ENCODE results near the gene HAUS6. TPM values are rescaled to one million over a fixed set of nuclear protein-coding genes. Genes with fewer than 3 reads are reported as not detected.

HAUS6 gene
- total and polyA plus RNA-seq, 4 experiments from 2014 or later: 6.7 to 20.9 (median 13.5) TPM

DNA sequence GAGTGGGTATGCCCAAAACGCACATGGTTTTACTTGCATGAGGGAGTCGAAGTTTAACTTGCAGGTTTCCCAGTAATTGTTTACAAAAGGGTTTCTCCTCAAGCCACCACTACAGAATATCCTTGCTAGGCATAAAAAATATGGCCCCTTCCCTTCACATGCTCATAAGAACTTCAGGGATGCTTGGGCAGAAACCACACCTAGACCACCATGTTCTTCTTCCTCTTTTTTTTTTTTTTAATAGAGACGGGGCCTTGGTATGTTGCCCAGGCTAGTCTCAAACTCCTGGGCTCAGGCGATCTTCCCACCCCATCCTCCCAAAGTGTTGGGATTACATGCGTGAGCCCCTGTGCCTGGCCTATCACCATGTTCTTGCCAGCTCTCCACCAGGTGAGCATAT lies 43.2 kb upstream of the HAUS6 start:
- Histone ChIP-seq H3K27me3 (ENCODE audit: insufficient read depth, low read length) (no peaks in the 10 kb centered on the region), H3K36me3 (ENCODE audit: insufficient read depth, low read length) (no peaks in the 10 kb centered on the region), H3K4me1 (ENCODE audit: insufficient read depth, low read length) (no peaks in the 10 kb centered on the region), H3K4me3 (ENCODE audit: low read length in 2 of 2) (no peak overlapping the region), H3K9me3 (ENCODE audit: control insufficient read depth in 1 of 2, low read length in 2 of 2) (no peaks in the 10 kb centered on the region), H3K27ac (ENCODE audit: low read depth, low read length) (no peak overlapping the region)
- peaks cover 0 to 1% (median 0%) of the 10 kb centered on the region in 8 donors for H3K9me3 Mint-ChIP-seq
- intact Hi-C loops (cut with micrococcal nuclease): no loop called here
- ChIA-PET CTCF (ENCODE audit: partially characterized antibody) (no interaction called here), POLR2A (ENCODE audit: partially characterized antibody) (no interaction called here)
- DNase-seq: no peak
- H3K4me1 Mint-ChIP-seq: no peaks in the 10 kb centered on the region
- H3K36me3 Mint-ChIP-seq: no peaks in the 10 kb centered on the region
- no peak overlapping the region for H3K4me3 Mint-ChIP-seq
- no peaks in the 10 kb centered on the region for H3K27me3 Mint-ChIP-seq
- H3K27ac Mint-ChIP-seq: no peak overlapping the region

DNA sequence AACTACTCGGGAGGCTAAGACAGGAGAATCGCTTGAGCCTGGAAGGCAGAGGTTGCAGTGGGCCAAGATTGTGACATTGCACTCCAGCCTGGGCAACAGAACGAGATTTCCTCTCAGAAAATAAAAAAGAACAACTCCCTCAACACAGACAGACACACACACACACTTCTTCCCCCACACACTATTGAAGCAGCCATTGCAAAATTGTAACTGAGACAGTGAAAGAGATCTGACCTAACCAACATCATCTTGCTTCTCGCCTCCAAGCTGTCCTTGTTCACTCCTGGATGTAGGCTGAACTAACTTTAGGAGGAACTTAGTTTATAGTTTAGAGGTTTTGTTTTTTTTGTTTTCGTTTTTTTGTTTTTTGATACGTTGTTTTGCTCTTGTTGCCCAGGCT lies 37.6 kb upstream of the HAUS6 start:
- POLR2A ChIA-PET (ENCODE audit: partially characterized antibody): no interaction called here
- H3K27me3 Mint-ChIP-seq: no peaks in the 10 kb centered on the region
- H3K9me3 Mint-ChIP-seq: peaks cover 0 to 2% (median 0%) of the 10 kb centered on the region in 8 donors
- no peak overlapping the region for H3K4me3 Mint-ChIP-seq
- Histone ChIP-seq H3K4me1 (ENCODE audit: insufficient read depth, low read length) (no peaks in the 10 kb centered on the region), H3K27me3 (ENCODE audit: insufficient read depth, low read length) (no peaks in the 10 kb centered on the region), H3K9me3 (ENCODE audit: control insufficient read depth in 1 of 2, low read length in 2 of 2) (no peaks in the 10 kb centered on the region), H3K27ac (ENCODE audit: low read depth, low read length) (no peak overlapping the region), H3K36me3 (ENCODE audit: insufficient read depth, low read length) (no peaks in the 10 kb centered on the region), H3K4me3 (ENCODE audit: low read length in 2 of 2) (no peak overlapping the region)
- peaks cover 0 to 9% (median 2%) of the 10 kb centered on the region in 4 donors for H3K4me1 Mint-ChIP-seq
- H3K27ac Mint-ChIP-seq: no peak overlapping the region
- intact Hi-C loops (cut with micrococcal nuclease): no loop called here
- H3K36me3 Mint-ChIP-seq: no peaks in the 10 kb centered on the region
- CTCF ChIA-PET (ENCODE audit: partially characterized antibody): no interaction called here
- DNase-seq: no peak

DNA sequence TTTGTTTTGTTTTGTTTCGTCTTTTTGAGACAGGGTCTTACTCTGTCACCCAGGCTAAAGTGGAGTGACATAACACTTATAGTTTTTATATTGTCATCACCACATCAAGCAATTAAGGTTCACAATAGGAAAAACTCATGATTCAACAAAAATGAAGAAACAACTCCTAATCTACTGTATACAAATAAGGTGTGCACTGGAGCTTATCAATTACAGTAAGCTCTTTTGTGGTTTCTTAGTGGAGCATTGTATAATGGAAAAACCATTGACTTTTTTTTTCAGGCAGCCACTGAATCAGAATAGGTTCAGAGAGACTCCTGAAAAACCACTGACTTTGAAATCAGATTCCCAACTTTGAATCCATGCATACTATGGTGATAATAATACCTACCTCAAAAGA lies 35.4 kb upstream of the HAUS6 start:
- intact Hi-C loops (cut with micrococcal nuclease): no loop called here
- POLR2A ChIA-PET (ENCODE audit: partially characterized antibody): interaction anchor here (1.2 kb wide), 1 partner anchor 10 kb away, joined by 6 read pairs; no protein-coding TSS in a partner anchor
- H3K4me1 ChIP-seq (ENCODE audit: insufficient read depth, low read length): no peaks in the 10 kb centered on the region
- no peaks in the 10 kb centered on the region for H3K9me3 ChIP-seq (ENCODE audit: control insufficient read depth in 1 of 2, low read length in 2 of 2)
- H3K27me3 ChIP-seq (ENCODE audit: insufficient read depth, low read length): no peaks in the 10 kb centered on the region
- Mint-ChIP-seq H3K4me1 (peaks cover 0 to 9% (median 2%) of the 10 kb centered on the region in 4 donors), H3K4me3 (no peak overlapping the region), H3K27ac (no peak overlapping the region), H3K27me3 (no peaks in the 10 kb centered on the region), H3K9me3 (peaks cover 0 to 2% (median 0%) of the 10 kb centered on the region in 8 donors), H3K36me3 (no peaks in the 10 kb centered on the region)
- H3K36me3 ChIP-seq (ENCODE audit: insufficient read depth, low read length): no peaks in the 10 kb centered on the region
- no peak overlapping the region for H3K27ac ChIP-seq (ENCODE audit: low read depth, low read length)
- no peak for DNase-seq
- no peak overlapping the region for H3K4me3 ChIP-seq (ENCODE audit: low read length in 2 of 2)
- CTCF ChIA-PET (ENCODE audit: partially characterized antibody): interaction anchor here (0.7 to 1.4 kb wide), 3 partner anchors 9 to 1643 kb away, joined by 3 to 4 read pairs (median 3); no protein-coding TSS in a partner anchor

DNA sequence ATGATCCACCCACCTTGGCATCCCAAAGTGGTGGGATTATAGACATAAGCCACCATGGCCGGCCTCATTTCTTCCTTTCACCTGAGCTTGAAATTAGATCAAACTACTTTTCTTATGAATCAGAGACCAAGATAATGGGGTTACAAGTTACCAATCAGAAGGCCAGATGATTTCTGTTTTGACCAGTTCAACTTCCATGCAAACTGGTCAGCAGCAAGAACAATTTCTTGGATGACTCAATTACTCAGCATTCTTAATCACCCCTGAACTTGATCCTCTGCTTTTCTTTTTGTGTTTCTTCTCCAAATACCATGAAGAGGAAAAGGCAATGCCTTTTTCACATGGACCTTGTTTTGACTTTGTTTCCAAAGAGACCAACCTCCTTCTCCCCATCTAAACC lies 34.6 kb upstream of the HAUS6 start:
- H3K4me3 Mint-ChIP-seq: no peak overlapping the region
- DNase-seq: no peak
- Histone ChIP-seq H3K27me3 (ENCODE audit: insufficient read depth, low read length) (no peaks in the 10 kb centered on the region), H3K9me3 (ENCODE audit: control insufficient read depth in 1 of 2, low read length in 2 of 2) (no peaks in the 10 kb centered on the region), H3K36me3 (ENCODE audit: insufficient read depth, low read length) (no peaks in the 10 kb centered on the region), H3K4me3 (ENCODE audit: low read length in 2 of 2) (no peak overlapping the region), H3K4me1 (ENCODE audit: insufficient read depth, low read length) (no peaks in the 10 kb centered on the region), H3K27ac (ENCODE audit: low read depth, low read length) (no peak overlapping the region)
- no peaks in the 10 kb centered on the region for H3K36me3 Mint-ChIP-seq
- intact Hi-C loops (cut with micrococcal nuclease): no loop called here
- H3K9me3 Mint-ChIP-seq: peaks cover 0 to 2% (median 0%) of the 10 kb centered on the region in 8 donors
- peaks cover 0 to 9% (median 2%) of the 10 kb centered on the region in 4 donors for H3K4me1 Mint-ChIP-seq
- H3K27me3 Mint-ChIP-seq: no peaks in the 10 kb centered on the region
- no peak overlapping the region for H3K27ac Mint-ChIP-seq
- CTCF ChIA-PET (ENCODE audit: partially characterized antibody): interaction anchor here (1.1 to 1.6 kb wide), 4 partner anchors 10 to 51 kb away, joined by 3 to 4 read pairs (median 3); no protein-coding TSS in a partner anchor
- POLR2A ChIA-PET (ENCODE audit: partially characterized antibody): interaction anchor here (1.2 kb wide), 1 partner anchor 9 kb away, joined by 6 read pairs; no protein-coding TSS in a partner anchor

DNA sequence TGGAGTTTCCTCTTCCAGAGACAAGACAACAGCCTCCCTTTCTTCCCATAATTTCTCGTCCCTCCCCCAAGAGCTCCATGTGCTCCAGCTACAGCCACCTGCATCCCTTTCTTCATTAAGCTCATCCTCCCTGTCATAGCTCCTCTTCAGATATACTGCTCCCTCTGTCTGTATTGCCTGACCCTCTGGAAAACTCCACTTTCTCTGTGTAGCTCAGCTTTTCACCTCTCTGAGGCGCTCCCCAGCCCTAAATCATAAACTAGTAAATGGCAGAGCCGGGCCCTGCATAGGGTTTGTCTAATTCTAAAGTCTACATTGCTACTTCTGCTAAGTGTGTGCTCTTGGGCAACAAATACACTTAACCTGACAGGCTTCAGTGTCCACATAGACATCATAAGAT lies 33.4 kb upstream of the HAUS6 start:
- H3K4me3 Mint-ChIP-seq: no peak overlapping the region
- no peak for DNase-seq
- POLR2A ChIA-PET (ENCODE audit: partially characterized antibody): interaction anchor here (1.5 kb wide), 1 partner anchor 87 kb away, joined by 6 read pairs; the partner anchor contains the start of gene RRAGA
- H3K9me3 Mint-ChIP-seq: peaks cover 0 to 2% (median 0%) of the 10 kb centered on the region in 8 donors
- no peaks in the 10 kb centered on the region for H3K4me1 ChIP-seq (ENCODE audit: insufficient read depth, low read length)
- no peaks in the 10 kb centered on the region for H3K36me3 Mint-ChIP-seq
- no peaks in the 10 kb centered on the region for H3K9me3 ChIP-seq (ENCODE audit: control insufficient read depth in 1 of 2, low read length in 2 of 2)
- no peaks in the 10 kb centered on the region for H3K27me3 Mint-ChIP-seq
- no peak overlapping the region for H3K27ac ChIP-seq (ENCODE audit: low read depth, low read length)
- H3K36me3 ChIP-seq (ENCODE audit: insufficient read depth, low read length): no peaks in the 10 kb centered on the region
- intact Hi-C loops (cut with micrococcal nuclease): no loop called here
- peaks cover 0 to 9% (median 2%) of the 10 kb centered on the region in 4 donors for H3K4me1 Mint-ChIP-seq
- no peak overlapping the region for H3K27ac Mint-ChIP-seq
- CTCF ChIA-PET (ENCODE audit: partially characterized antibody): interaction anchor here (1.4 to 2.5 kb wide), 3 partner anchors 10 to 87 kb away, joined by 3 to 7 read pairs (median 3); partner anchors contain the start of gene RRAGA
- H3K4me3 ChIP-seq (ENCODE audit: low read length in 2 of 2): no peak overlapping the region
- no peaks in the 10 kb centered on the region for H3K27me3 ChIP-seq (ENCODE audit: insufficient read depth, low read length)

DNA sequence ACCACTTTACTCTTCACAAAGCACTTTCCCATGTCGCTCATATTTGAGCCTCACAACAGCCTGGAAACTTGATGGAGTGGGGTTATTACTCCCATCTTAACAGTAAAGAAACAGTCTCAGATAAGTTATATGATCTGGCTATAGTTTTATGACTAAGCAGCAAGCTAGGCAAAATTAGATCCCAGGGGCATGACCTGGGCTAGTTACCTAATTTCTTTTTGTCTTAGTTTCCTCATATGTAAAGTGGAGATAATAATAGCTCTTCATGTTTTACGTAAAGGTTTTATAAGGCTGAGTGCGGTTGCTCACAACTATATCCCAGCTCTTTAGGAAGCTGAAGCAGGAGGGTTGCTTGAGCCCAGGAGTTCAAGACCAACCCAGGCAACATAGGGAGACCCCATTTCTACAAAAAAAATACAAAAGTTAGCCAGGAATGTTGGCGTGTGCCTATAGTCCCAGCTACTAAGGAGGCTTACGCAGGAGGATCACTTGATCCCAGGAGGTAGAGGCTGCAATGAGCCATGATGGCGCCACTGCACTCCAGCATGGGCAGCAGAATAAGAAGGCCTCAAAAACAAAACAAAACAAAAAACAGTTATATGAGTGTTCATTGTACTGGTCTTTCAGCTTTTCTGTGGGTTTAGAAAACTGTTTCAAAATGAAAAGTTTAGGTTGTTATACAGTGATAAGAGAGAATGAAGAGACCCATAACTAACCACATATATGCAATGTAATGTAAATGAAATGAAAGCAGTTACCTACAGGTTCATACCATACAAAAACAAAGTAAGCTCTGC lies 31.0 kb upstream of the HAUS6 start:
- Mint-ChIP-seq H3K27me3 (no peaks in the 10 kb centered on the region), H3K36me3 (no peaks in the 10 kb centered on the region), H3K27ac (no peak overlapping the region), H3K4me1 (peaks cover 10 to 18% (median 12%) of the 10 kb centered on the region in 4 donors), H3K9me3 (peaks cover 0 to 2% (median 0%) of the 10 kb centered on the region in 8 donors), H3K4me3 (no peak overlapping the region)
- no peaks in the 10 kb centered on the region for H3K9me3 ChIP-seq (ENCODE audit: control insufficient read depth in 1 of 2, low read length in 2 of 2)
- intact Hi-C loops (cut with micrococcal nuclease): no loop called here
- CTCF ChIA-PET (ENCODE audit: partially characterized antibody): interaction anchor here (1.2 to 2.5 kb wide), 2 partner anchors 49 to 85 kb away, joined by 4 to 7 read pairs; partner anchors contain the start of gene RRAGA
- POLR2A ChIA-PET (ENCODE audit: partially characterized antibody): interaction anchor here (1.0 to 2.2 kb wide), 3 partner anchors 10 to 85 kb away, joined by 3 to 7 read pairs (median 3); partner anchors contain the start of gene RRAGA
- peaks cover 18% of the 10 kb centered on the region for H3K4me1 ChIP-seq (ENCODE audit: insufficient read depth, low read length)
- H3K27ac ChIP-seq (ENCODE audit: low read depth, low read length): no peak overlapping the region
- DNase-seq: no peak
- H3K36me3 ChIP-seq (ENCODE audit: insufficient read depth, low read length): no peaks in the 10 kb centered on the region
- no peak overlapping the region for H3K4me3 ChIP-seq (ENCODE audit: low read length in 2 of 2)
- H3K27me3 ChIP-seq (ENCODE audit: insufficient read depth, low read length): no peaks in the 10 kb centered on the region

DNA sequence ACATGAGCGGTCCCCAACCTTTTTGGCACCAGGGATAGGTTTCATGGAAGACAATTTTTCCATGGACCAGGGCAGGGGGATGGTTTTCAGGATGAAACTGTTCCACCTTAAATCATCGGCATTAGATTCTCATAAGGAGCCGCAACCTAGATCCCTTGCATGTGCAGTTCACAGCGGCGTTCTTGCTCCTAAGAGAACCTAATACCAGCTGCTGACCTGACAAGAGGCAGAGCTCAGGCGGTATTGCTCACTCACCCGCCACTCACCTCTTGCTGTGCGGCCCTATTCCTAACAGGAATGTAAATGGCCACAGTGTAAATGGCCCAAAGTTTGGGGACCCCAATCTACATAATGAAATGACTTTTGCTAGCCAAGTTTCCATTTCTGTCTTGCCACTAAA lies 27.7 kb upstream of the HAUS6 start:
- Mint-ChIP-seq H3K27me3 (no peaks in the 10 kb centered on the region), H3K4me3 (peak overlapping the region in 2 of 8 donors; percentile 15 to 33), H3K27ac (peak overlapping the region in 4 of 7 donors; percentile 76 to 95 (median 86)), H3K9me3 (peaks cover 0 to 1% (median 0%) of the 10 kb centered on the region in 8 donors), H3K4me1 (peaks cover 20 to 38% (median 27%) of the 10 kb centered on the region in 4 donors), H3K36me3 (peaks cover 0 to 10% of the 10 kb centered on the region in 2 donors)
- H3K36me3 ChIP-seq (ENCODE audit: insufficient read depth, low read length): no peaks in the 10 kb centered on the region
- H3K27ac ChIP-seq (ENCODE audit: low read depth, low read length): no peak overlapping the region
- CTCF ChIA-PET (ENCODE audit: partially characterized antibody): interaction anchor here (1.3 to 1.4 kb wide), 2 partner anchors 12 to 44 kb away, joined by 3 to 5 read pairs; no protein-coding TSS in a partner anchor
- H3K27me3 ChIP-seq (ENCODE audit: insufficient read depth, low read length): no peaks in the 10 kb centered on the region
- H3K4me3 ChIP-seq (ENCODE audit: low read length in 2 of 2): no peak overlapping the region
- POLR2A ChIA-PET (ENCODE audit: partially characterized antibody): interaction anchor here (2.5 to 3.6 kb wide), 2 partner anchors 31 to 82 kb away, joined by 20 to 21 read pairs; partner anchors contain the start of gene RRAGA
- DNase-seq: no peak
- H3K4me1 ChIP-seq (ENCODE audit: insufficient read depth, low read length): peaks cover 37% of the 10 kb centered on the region
- intact Hi-C loops (cut with micrococcal nuclease): no loop called here
- no peaks in the 10 kb centered on the region for H3K9me3 ChIP-seq (ENCODE audit: control insufficient read depth in 1 of 2, low read length in 2 of 2)

Data from CD4-positive, alpha-beta memory T cell (primary cell).